Neural progenitor cell (in vitro differentiated cells): Measurements from ENCODE around the gene RGS3.

Experiments used
- CTCF ChIP-seq: fragments of 200-600 bp; sonication (generic); IDR thresholded peaks from 2 replicates; pipeline ENCODE4 v1.5.1; 2017; ENCODE audit warnings: antibody characterized with exemption, mild to moderate bottlenecking
- EZH2 ChIP-seq: fragments of 200-600 bp; sonication (generic); IDR thresholded peaks from 2 replicates; pipeline ENCODE4 v1.6.1; 2017; ENCODE audit warnings: antibody characterized with exemption, mild to moderate bottlenecking, moderate library complexity
- EZH2phosphoT487 ChIP-seq: fragments of 200-600 bp; sonication (generic); IDR thresholded peaks from 2 replicates; pipeline ENCODE4 v1.6.1; 2017; ENCODE audit warnings: antibody characterized with exemption

GRCh38 chr9:113503613-113504211 is 40.2 kb downstream of the RGS3 start:
- no peak for TF ChIP-seq CTCF
- no peak for TF ChIP-seq EZH2
- TF ChIP-seq EZH2phosphoT487, result no peak
